ENCODE measurements around the gene VAV3. TPM values are rescaled to one million over a fixed set of nuclear protein-coding genes. Genes with fewer than 3 reads are reported as not detected.

The VAV3 gene
- total and polyA plus RNA-seq, 12 donors: 0.72 to 3.4 (median 1.9) TPM

- H3K27ac ChIP-seq: no peak overlapping the region
- H3K27me3 ChIP-seq: peaks cover 0 to 13% (median 0%) of the 10 kb centered on the region in 7 donors
- TF ChIP-seq, protein P1, sequence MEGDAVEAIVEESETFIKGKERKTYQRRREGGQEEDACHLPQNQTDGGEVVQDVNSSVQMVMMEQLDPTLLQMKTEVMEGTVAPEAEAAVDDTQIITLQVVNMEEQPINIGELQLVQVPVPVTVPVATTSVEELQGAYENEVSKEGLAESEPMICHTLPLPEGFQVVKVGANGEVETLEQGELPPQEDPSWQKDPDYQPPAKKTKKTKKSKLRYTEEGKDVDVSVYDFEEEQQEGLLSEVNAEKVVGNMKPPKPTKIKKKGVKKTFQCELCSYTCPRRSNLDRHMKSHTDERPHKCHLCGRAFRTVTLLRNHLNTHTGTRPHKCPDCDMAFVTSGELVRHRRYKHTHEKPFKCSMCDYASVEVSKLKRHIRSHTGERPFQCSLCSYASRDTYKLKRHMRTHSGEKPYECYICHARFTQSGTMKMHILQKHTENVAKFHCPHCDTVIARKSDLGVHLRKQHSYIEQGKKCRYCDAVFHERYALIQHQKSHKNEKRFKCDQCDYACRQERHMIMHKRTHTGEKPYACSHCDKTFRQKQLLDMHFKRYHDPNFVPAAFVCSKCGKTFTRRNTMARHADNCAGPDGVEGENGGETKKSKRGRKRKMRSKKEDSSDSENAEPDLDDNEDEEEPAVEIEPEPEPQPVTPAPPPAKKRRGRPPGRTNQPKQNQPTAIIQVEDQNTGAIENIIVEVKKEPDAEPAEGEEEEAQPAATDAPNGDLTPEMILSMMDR (IDR thresholded peaks at IDR 0.05): no peak
- ATAC-seq (no peak), DNase-seq (no peak)
- WGBS, 2 donors: 71 to 75% methylated on average over 12 of the region's 12 CpGs
- intact Hi-C loops (cut with DNase I): no loop called here
- H3K4me3 ChIP-seq: no peak overlapping the region
- H3K4me1 ChIP-seq: peaks cover 0 to 8% (median 0%) of the 10 kb centered on the region in 9 donors
- no peaks in the 10 kb centered on the region for H3K36me3 ChIP-seq
- H3K9me3 ChIP-seq: no peaks in the 10 kb centered on the region
These were observed 433.7 kb downstream of the VAV3 start for GRCh38 chr1:107531065-107531908.

DNA sequence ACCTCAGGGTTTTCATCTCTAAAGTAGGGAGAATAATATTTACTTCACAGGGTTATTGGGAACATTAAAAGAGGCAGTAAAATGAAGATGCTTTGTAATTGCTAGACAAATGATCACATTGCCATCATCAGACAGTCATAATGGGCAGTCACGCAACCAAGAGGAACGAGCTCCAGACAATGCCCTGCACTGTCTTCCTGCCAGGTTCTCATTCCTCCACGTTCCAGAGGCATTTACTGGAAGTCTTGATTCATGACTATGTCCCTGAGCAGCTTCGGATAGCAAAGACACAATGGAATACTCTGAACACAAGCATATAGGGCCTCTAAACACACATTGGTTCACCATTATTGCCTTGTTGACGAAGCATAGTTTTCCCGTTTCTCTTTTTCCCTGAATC is 434.4 kb downstream of the VAV3 start:
- WGBS, 2 donors: 50 to 57% methylated on average over 6 of the region's 6 CpGs
- TF ChIP-seq, protein P1 (IDR thresholded peaks at IDR 0.05): no peak
- Histone ChIP-seq H3K4me1 (peaks cover 0 to 8% (median 0%) of the 10 kb centered on the region in 9 donors), H3K27ac (no peak overlapping the region), H3K36me3 (no peaks in the 10 kb centered on the region), H3K4me3 (no peak overlapping the region), H3K9me3 (no peaks in the 10 kb centered on the region), H3K27me3 (peaks cover 0 to 13% (median 0%) of the 10 kb centered on the region in 7 donors)
- no peak for ATAC-seq
- no peak for DNase-seq
- intact Hi-C loops (cut with DNase I): no loop called here

- Histone ChIP-seq H3K4me3 (no peak overlapping the region), H3K9me3 (no peaks in the 10 kb centered on the region), H3K4me1 (peaks cover 0 to 8% (median 0%) of the 10 kb centered on the region in 9 donors), H3K27ac (no peak overlapping the region), H3K27me3 (peaks cover 0 to 13% (median 0%) of the 10 kb centered on the region in 7 donors), H3K36me3 (no peaks in the 10 kb centered on the region)
- WGBS, 2 donors: 18 to 22% methylated on average over 6 of the region's 6 CpGs
- DNase-seq: no peak
- ATAC-seq: peak in 1 of 8 donors; percentile 35
- intact Hi-C loops (cut with DNase I): loop anchor here in 2 of 10 donors (10.0 kb wide), 2 partner anchors 245 to 255 kb away; no protein-coding TSS in a partner anchor
- TF ChIP-seq, protein P1 (IDR thresholded peaks at IDR 0.05): peak; percentile 7 to 72 (median 54)
These were observed 435.4 kb downstream of the VAV3 start for GRCh38 chr1:107529511-107530149.

- H3K27ac ChIP-seq: no peak overlapping the region
- no peak overlapping the region for H3K4me3 ChIP-seq
- H3K9me3 ChIP-seq: no peaks in the 10 kb centered on the region
- no peaks in the 10 kb centered on the region for H3K4me1 ChIP-seq
- H3K27me3 ChIP-seq: peaks cover 0 to 13% (median 0%) of the 10 kb centered on the region in 7 donors
- TF ChIP-seq, protein P1 (IDR thresholded peaks at IDR 0.05): no peak
- ATAC-seq (no peak), DNase-seq (no peak)
- no peaks in the 10 kb centered on the region for H3K36me3 ChIP-seq
- 34 to 36% methylated on average over 2 of the region's 2 CpGs for WGBS, 2 donors
- intact Hi-C loops (cut with DNase I): loop anchor here in 2 of 10 donors (10.0 kb wide), 2 partner anchors 242 to 252 kb away; no protein-coding TSS in a partner anchor
These were observed 438.3 kb downstream of the VAV3 start for GRCh38 chr1:107526524-107527198.
